C1 segment of cervical spinal cord (tissue), 14 donors: ENCODE results near the gene UNK.
"Not testable (repeated sequence)": the region's sequence is repeated elsewhere in the genome, so short reads cannot be mapped to it uniquely, and the experiment has no call there.

Experiments used
- DNase-seq, 14 donors: peaks; one replicate each; lab custom pipeline; 2025; lab: John Stamatoyannopoulos, UW

Gene UNK

GRCh38 chr17:75793460-75793859 lies 8.9 kb downstream of the UNK start:
- no peak for DNase-seq

- no peak for DNase-seq
Measured at GRCh38 chr17:75795820-75796607, 11.4 kb downstream of the UNK start.

GRCh38 chr17:75799402-75799801 lies 14.8 kb downstream of the UNK start:
- DNase-seq: no peak

- DNase-seq: no peak
Measured at GRCh38 chr17:75803883-75804282, 19.3 kb downstream of the UNK start.

- no peak for DNase-seq
Measured at GRCh38 chr17:75806822-75807500, 22.4 kb downstream of the UNK start.

GRCh38 chr17:75807861-75808260 lies 23.3 kb downstream of the UNK start:
- DNase-seq: no peak

GRCh38 chr17:75808549-75808904 lies 23.9 kb downstream of the UNK start:
- peak in 1 of 14 donors; percentile 7 for DNase-seq

- DNase-seq: peak in 1 of 14 donors; percentile 32
Measured at GRCh38 chr17:75808905-75809621, 24.5 kb downstream of the UNK start.

GRCh38 chr17:75809631-75810111 lies 25.1 kb downstream of the UNK start:
- DNase-seq: no peak

- DNase-seq: no peak
Measured at GRCh38 chr17:75810216-75810615, 25.6 kb downstream of the UNK start.

- not testable (repeated sequence) for DNase-seq
Measured at GRCh38 chr17:75810756-75811155, 26.1 kb downstream of the UNK start.

- no peak for DNase-seq
Measured at GRCh38 chr17:75811174-75811573, 26.6 kb downstream of the UNK start.

- no peak for DNase-seq
Measured at GRCh38 chr17:75812096-75813013, 27.7 kb downstream of the UNK start.

GRCh38 chr17:75813081-75814020 lies 28.7 kb downstream of the UNK start:
- no peak for DNase-seq

GRCh38 chr17:75814021-75814395 lies 29.4 kb downstream of the UNK start:
- no peak for DNase-seq

GRCh38 chr17:75814900-75815373 lies 30.3 kb downstream of the UNK start:
- DNase-seq: no peak

GRCh38 chr17:75815399-75815798 lies 30.8 kb downstream of the UNK start:
- no peak for DNase-seq

GRCh38 chr17:75816693-75817092 lies 32.1 kb downstream of the UNK start:
- DNase-seq: no peak

GRCh38 chr17:75817571-75817970 lies 33.0 kb downstream of the UNK start:
- no peak for DNase-seq

GRCh38 chr17:75818326-75818885 lies 33.8 kb downstream of the UNK start:
- no peak for DNase-seq
